ENCODE results near the gene DECR2. TPM values are rescaled to one million over a fixed set of nuclear protein-coding genes. Genes with fewer than 3 reads are reported as not detected.
"Not testable (repeated sequence)": the region's sequence is repeated elsewhere in the genome, so short reads cannot be mapped to it uniquely, and the experiment has no call there.

The DECR2 gene
- total RNA-seq, 2 experiments from 2014 or later, result 11.5 to 13.0 TPM

GRCh38 chr16:360698-361336 is 40.9 kb upstream of the DECR2 start:
- H3K9me3 Mint-ChIP-seq (ENCODE audit: low read depth), result no peaks in the 10 kb centered on the region
- POLR2A ChIA-PET, result interaction anchor here (0.6 kb wide), 1 partner anchor 43 kb away, joined by 4 read pairs; no protein-coding TSS in a partner anchor
- intact Hi-C loops (cut with DNase I, micrococcal nuclease), result no loop called here
- CTCF ChIA-PET, result interaction anchor here (0.7 to 2.3 kb wide), 4 partner anchors 11 to 254 kb away, joined by 4 to 15 read pairs (median 9); no protein-coding TSS in a partner anchor
- no peak for DNase-seq
- no peak for ATAC-seq
- no peak overlapping the region for H3K27ac Mint-ChIP-seq
- H3K36me3 Mint-ChIP-seq (ENCODE audit: low read depth), result no peaks in the 10 kb centered on the region
- H3K4me1 Mint-ChIP-seq, result peaks cover 5% of the 10 kb centered on the region
- H3K4me3 Mint-ChIP-seq, result no peak overlapping the region
- H3K27me3 Mint-ChIP-seq, result peaks cover 5% of the 10 kb centered on the region

- Mint-ChIP-seq H3K27me3 (peaks cover 5% of the 10 kb centered on the region), H3K9me3 (ENCODE audit: low read depth) (no peaks in the 10 kb centered on the region), H3K4me1 (peaks cover 5% of the 10 kb centered on the region), H3K27ac (no peak overlapping the region), H3K4me3 (no peak overlapping the region), H3K36me3 (ENCODE audit: low read depth) (no peaks in the 10 kb centered on the region)
- CTCF ChIA-PET, result interaction anchor here (0.6 to 2.3 kb wide), 11 partner anchors 12 to 299 kb away, joined by 3 to 24 read pairs (median 4); no protein-coding TSS in a partner anchor
- intact Hi-C loops (cut with DNase I, micrococcal nuclease), result no loop called here
- ATAC-seq (no peak), DNase-seq (peak; percentile 13)
- POLR2A ChIA-PET, result no interaction called here
Measured at GRCh38 chr16:361341-361871, 40.3 kb upstream of the DECR2 start.

- peak; percentile 87 for DNase-seq
- ATAC-seq, result peak; percentile 96
- intact Hi-C loops (cut with DNase I, micrococcal nuclease), result loop anchor here (1.0 to 2.0 kb wide), 4 partner anchors 245 to 297 kb away; no protein-coding TSS in a partner anchor
- no peak overlapping the region for H3K4me3 Mint-ChIP-seq
- H3K4me1 Mint-ChIP-seq, result peaks cover 5% of the 10 kb centered on the region
- no peaks in the 10 kb centered on the region for H3K9me3 Mint-ChIP-seq (ENCODE audit: low read depth)
- ChIA-PET CTCF (interaction anchor here (0.6 to 2.3 kb wide), 14 partner anchors 9 to 299 kb away, joined by 3 to 24 read pairs (median 4); no protein-coding TSS in a partner anchor), POLR2A (interaction anchor here (1.0 kb wide), 1 partner anchor 255 kb away, joined by 4 read pairs; no protein-coding TSS in a partner anchor)
- H3K36me3 Mint-ChIP-seq (ENCODE audit: low read depth), result peaks cover 5% of the 10 kb centered on the region
- no peak overlapping the region for H3K27ac Mint-ChIP-seq
- peaks cover 5% of the 10 kb centered on the region for H3K27me3 Mint-ChIP-seq
Measured at GRCh38 chr16:361872-362701, 39.6 kb upstream of the DECR2 start.

GRCh38 chr16:362702-362999 is 39.0 kb upstream of the DECR2 start:
- not testable (repeated sequence) for H3K27me3 Mint-ChIP-seq; H3K9me3 Mint-ChIP-seq (ENCODE audit: low read depth); H3K4me3 Mint-ChIP-seq; H3K4me1 Mint-ChIP-seq; ATAC-seq; H3K36me3 Mint-ChIP-seq (ENCODE audit: low read depth); DNase-seq; H3K27ac Mint-ChIP-seq
- POLR2A ChIA-PET, result interaction anchor here (1.0 kb wide), 1 partner anchor 256 kb away, joined by 4 read pairs; no protein-coding TSS in a partner anchor
- intact Hi-C loops (cut with DNase I, micrococcal nuclease), result loop anchor here (1.0 to 2.0 kb wide), 4 partner anchors 245 to 297 kb away; no protein-coding TSS in a partner anchor
- CTCF ChIA-PET, result interaction anchor here (0.6 to 2.3 kb wide), 11 partner anchors 8 to 300 kb away, joined by 3 to 24 read pairs (median 4); no protein-coding TSS in a partner anchor

GRCh38 chr16:363110-363765 is 38.4 kb upstream of the DECR2 start:
- Mint-ChIP-seq H3K27ac (no peak overlapping the region), H3K4me1 (peaks cover 5% of the 10 kb centered on the region), H3K9me3 (ENCODE audit: low read depth) (no peaks in the 10 kb centered on the region), H3K27me3 (peaks cover 5% of the 10 kb centered on the region), H3K36me3 (ENCODE audit: low read depth) (peaks cover 6% of the 10 kb centered on the region), H3K4me3 (no peak overlapping the region)
- ChIA-PET CTCF (interaction anchor here (0.8 to 2.3 kb wide), 4 partner anchors 8 to 257 kb away, joined by 3 to 15 read pairs (median 8); no protein-coding TSS in a partner anchor), POLR2A (interaction anchor here (1.0 kb wide), 1 partner anchor 256 kb away, joined by 4 read pairs; no protein-coding TSS in a partner anchor)
- intact Hi-C loops (cut with DNase I, micrococcal nuclease), result loop anchor here in 1 of 2 experiments (2.0 kb wide), 1 partner anchor 256 kb away; no protein-coding TSS in a partner anchor
- ATAC-seq, result no peak
- no peak for DNase-seq

- Mint-ChIP-seq H3K36me3 (ENCODE audit: low read depth) (peaks cover 9% of the 10 kb centered on the region), H3K4me1 (peaks cover 5% of the 10 kb centered on the region), H3K27me3 (peaks cover 5% of the 10 kb centered on the region), H3K9me3 (ENCODE audit: low read depth) (no peaks in the 10 kb centered on the region), H3K4me3 (no peak overlapping the region), H3K27ac (no peak overlapping the region)
- DNase-seq, result no peak
- no peak for ATAC-seq
- ChIA-PET CTCF (interaction anchor here (0.8 to 1.0 kb wide), 2 partner anchors 9 to 168 kb away, joined by 3 read pairs; no protein-coding TSS in a partner anchor), POLR2A (no interaction called here)
- intact Hi-C loops (cut with DNase I, micrococcal nuclease), result loop anchor here in 1 of 2 experiments (2.0 kb wide), 1 partner anchor 257 kb away; no protein-coding TSS in a partner anchor
Measured at GRCh38 chr16:363766-364490, 37.8 kb upstream of the DECR2 start.

GRCh38 chr16:364595-365491 is 36.8 kb upstream of the DECR2 start:
- Mint-ChIP-seq H3K27ac (no peak overlapping the region), H3K27me3 (peaks cover 5% of the 10 kb centered on the region), H3K9me3 (ENCODE audit: low read depth) (no peaks in the 10 kb centered on the region), H3K4me1 (peaks cover 12% of the 10 kb centered on the region), H3K4me3 (no peak overlapping the region), H3K36me3 (ENCODE audit: low read depth) (peaks cover 10% of the 10 kb centered on the region)
- no peak for DNase-seq
- ChIA-PET CTCF (interaction anchor here (1.2 kb wide), 1 partner anchor 17 kb away, joined by 3 read pairs; no protein-coding TSS in a partner anchor), POLR2A (no interaction called here)
- no peak for ATAC-seq
- intact Hi-C loops (cut with DNase I, micrococcal nuclease), result no loop called here

GRCh38 chr16:366476-366875 is 35.2 kb upstream of the DECR2 start:
- CTCF ChIA-PET, result no interaction called here
- peaks cover 20% of the 10 kb centered on the region for H3K4me1 Mint-ChIP-seq

GRCh38 chr16:367333-367903 is 34.3 kb upstream of the DECR2 start:
- H3K27me3 Mint-ChIP-seq, result peaks cover 5% of the 10 kb centered on the region

More at GRCh38 chr16:366476-366875, 35.2 kb upstream of the DECR2 start:
- Mint-ChIP-seq H3K36me3 (ENCODE audit: low read depth) (peaks cover 10% of the 10 kb centered on the region), H3K9me3 (ENCODE audit: low read depth) (no peaks in the 10 kb centered on the region), H3K4me3 (no peak overlapping the region), H3K27me3 (peaks cover 5% of the 10 kb centered on the region), H3K27ac (no peak overlapping the region)
- ATAC-seq (no peak), DNase-seq (no peak)
- POLR2A ChIA-PET, result no interaction called here
- intact Hi-C loops (cut with DNase I, micrococcal nuclease), result no loop called here

More at GRCh38 chr16:367333-367903, 34.3 kb upstream of the DECR2 start:
- DNase-seq (no peak), ATAC-seq (no peak)
- no peak overlapping the region for H3K4me3 Mint-ChIP-seq
- ChIA-PET CTCF (no interaction called here), POLR2A (no interaction called here)
- peaks cover 17% of the 10 kb centered on the region for H3K4me1 Mint-ChIP-seq
- no peak overlapping the region for H3K27ac Mint-ChIP-seq
- H3K36me3 Mint-ChIP-seq (ENCODE audit: low read depth), result peaks cover 13% of the 10 kb centered on the region
- no peaks in the 10 kb centered on the region for H3K9me3 Mint-ChIP-seq (ENCODE audit: low read depth)
- intact Hi-C loops (cut with DNase I, micrococcal nuclease), result no loop called here

Measured in activated CD4-positive, alpha-beta T cell treated with anti-CD3 and anti-CD28 coated beads for 36 hours (primary cell).